RWPE1 (cell line): ENCODE results near the gene SVIP.

Experiments
- CTCF ChIA-PET: fragments of 350-600 bp; sonication (Branson Sonifier 250); formaldehyde crosslinking; extraction: SDS; loops from one replicate; lab custom pipeline; 2021; lab: Yijun Ruan, JAX
- POLR2A ChIA-PET: fragments of 400-600 bp; formaldehyde crosslinking; extraction: SDS; loops from one replicate; lab custom pipeline; 2020; ENCODE audit warnings: antibody characterized with exemption; ENCODE audit not compliant: low non-redundant PET; lab: Yijun Ruan, JAX
- DNase-seq: peaks from one replicate; pipeline ENCODE4 v3.0.0; 2012; ENCODE audit warnings: low spot score
- H3K27ac ChIP-seq: fragments of 450-650 bp; 2 replicates; pipeline ENCODE4 v1.5.1; 2017
- TF ChIP-seq, protein P1 (sequence below): fragments of 450-650 bp; conservative IDR thresholded peaks from 2 replicates; pipeline ENCODE4 v1.5.1; 2017; ENCODE audit warnings: low read depth, mild to moderate bottlenecking

The SVIP gene, protein sequence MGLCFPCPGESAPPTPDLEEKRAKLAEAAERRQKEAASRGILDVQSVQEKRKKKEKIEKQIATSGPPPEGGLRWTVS

DNA sequence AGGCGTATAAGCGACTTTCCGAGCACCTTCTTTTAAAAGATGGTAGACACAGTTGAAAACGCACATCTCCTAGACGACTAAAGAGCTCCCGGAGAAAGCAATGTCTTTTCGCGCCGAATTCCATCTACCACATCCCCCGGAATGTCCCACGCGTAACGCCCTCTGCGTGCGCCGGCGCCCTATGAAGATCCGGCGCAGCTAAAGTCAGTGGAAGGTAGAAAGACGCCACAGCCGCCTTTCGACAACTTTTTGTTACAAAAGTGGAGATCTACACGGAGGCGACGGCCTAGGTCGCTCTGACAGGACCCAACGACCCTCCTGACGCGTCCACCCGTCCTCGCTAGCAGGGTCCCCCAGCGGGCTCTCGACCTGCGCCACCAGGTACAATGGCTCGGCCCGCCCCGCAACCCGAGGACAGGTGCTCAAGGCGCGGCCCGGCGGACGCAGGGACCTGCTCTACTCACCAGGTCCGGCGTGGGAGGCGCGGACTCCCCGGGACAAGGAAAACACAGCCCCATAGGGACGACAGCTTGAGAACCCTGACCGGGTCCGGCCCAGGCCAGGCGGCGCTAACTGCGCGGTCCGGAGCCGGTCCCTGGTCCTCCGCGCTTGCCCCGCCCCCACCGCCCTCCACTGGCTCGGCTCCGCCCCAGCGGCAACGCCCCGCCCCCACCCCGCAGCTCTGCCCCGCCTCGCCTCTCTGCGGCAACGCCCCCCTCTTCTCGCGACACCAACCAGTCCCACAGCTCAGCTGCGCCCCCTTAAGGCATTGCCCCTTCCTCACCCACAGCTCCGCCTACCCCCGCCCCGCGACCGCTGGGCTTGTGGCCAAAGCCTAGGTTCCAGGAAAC is at the start of gene SVIP:
TSS of gene SVIP (minus strand) at position 571 of the 851 bp plus-strand sequence. CDS start at position 518, 53 bp downstream.
- peak; percentile 88 for DNase-seq
- ChIA-PET POLR2A (interaction anchor here (0.5 to 0.6 kb wide), 3 partner anchors 91 to 289 kb away, joined by 3 to 5 read pairs (median 3); no protein-coding TSS in a partner anchor), CTCF (interaction anchor here (0.9 kb wide), 1 partner anchor 42 kb away, joined by 3 read pairs; no protein-coding TSS in a partner anchor)
- TF ChIP-seq, protein P1, sequence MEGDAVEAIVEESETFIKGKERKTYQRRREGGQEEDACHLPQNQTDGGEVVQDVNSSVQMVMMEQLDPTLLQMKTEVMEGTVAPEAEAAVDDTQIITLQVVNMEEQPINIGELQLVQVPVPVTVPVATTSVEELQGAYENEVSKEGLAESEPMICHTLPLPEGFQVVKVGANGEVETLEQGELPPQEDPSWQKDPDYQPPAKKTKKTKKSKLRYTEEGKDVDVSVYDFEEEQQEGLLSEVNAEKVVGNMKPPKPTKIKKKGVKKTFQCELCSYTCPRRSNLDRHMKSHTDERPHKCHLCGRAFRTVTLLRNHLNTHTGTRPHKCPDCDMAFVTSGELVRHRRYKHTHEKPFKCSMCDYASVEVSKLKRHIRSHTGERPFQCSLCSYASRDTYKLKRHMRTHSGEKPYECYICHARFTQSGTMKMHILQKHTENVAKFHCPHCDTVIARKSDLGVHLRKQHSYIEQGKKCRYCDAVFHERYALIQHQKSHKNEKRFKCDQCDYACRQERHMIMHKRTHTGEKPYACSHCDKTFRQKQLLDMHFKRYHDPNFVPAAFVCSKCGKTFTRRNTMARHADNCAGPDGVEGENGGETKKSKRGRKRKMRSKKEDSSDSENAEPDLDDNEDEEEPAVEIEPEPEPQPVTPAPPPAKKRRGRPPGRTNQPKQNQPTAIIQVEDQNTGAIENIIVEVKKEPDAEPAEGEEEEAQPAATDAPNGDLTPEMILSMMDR, result peak; percentile 49
- peak within 1 kb of the TSS; percentile 48 for H3K27ac ChIP-seq

DNA sequence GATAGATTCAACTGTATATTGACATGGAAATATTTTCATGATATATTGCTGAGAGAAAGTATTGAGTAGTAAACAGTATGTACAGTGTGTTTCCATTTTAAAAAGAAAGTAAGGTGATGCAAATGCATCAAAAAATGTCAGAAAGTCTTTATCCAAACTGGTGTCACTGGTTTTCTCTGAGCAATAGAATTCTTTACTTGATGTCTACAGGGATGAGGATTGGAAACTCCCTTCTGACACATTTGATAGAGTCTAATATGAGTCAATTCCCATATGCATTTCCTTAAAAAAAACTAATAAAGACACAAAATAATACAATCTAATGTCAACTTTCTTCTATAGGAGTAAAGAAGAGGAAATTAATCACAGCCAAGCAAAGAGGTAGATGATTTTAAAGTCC is 49.0 kb upstream of the SVIP start:
- TF ChIP-seq, protein P1, result no peak
- DNase-seq, result no peak
- H3K27ac ChIP-seq, result no peak overlapping the region
- ChIA-PET POLR2A (no interaction called here), CTCF (no interaction called here)

DNA sequence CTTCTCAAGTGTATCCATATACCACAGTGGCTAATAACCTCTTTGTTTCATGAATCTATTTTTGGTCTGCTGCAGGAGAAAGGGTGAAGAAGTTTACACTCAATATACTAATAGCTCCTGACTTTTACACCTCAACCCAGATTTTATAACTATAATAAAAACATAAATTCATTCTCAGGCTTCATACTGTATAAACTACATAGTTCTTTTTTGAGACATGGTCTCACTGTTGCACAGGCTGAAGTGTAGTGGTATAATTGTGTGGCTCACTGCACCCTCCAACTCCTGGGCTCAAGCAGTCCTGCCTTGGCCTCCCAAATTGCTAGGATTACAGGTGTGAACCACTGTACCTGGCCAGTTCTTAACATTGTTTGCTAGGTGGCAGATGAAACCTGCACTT is 48.4 kb upstream of the SVIP start:
- ChIA-PET POLR2A (no interaction called here), CTCF (no interaction called here)
- TF ChIP-seq, protein P1, result no peak
- H3K27ac ChIP-seq, result no peak overlapping the region
- no peak for DNase-seq

DNA sequence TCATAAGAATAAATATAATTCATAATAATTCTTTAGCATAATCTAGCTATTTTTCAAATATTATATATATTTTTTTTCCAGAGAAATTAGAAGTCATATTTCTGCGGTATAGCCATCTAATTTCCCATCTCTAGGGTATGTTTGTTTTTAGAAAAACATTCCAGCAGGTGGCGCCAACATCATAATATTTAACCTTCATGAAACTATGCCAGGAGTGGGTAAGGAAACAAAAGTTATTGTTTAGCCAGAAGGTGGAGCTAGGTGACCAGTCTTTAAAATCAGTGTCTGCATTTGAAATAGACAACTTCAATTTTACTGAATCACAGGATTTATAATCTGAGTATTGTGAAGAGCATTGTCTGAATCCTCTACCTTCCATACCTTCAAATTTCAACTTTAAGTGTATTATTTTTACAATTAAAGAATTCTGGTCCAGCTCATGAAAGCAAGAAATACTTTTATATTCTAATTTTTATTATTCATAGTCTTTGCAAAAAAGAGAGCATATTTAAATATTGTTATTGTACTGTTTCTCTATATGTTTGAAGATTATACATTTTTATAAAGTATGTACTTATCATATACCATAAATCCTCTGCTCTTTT is 46.4 kb upstream of the SVIP start:
- POLR2A ChIA-PET, result no interaction called here
- TF ChIP-seq, protein P1, result peak; percentile 74
- DNase-seq, result peak; percentile 67
- H3K27ac ChIP-seq, result no peak overlapping the region
- CTCF ChIA-PET, result interaction anchor here (0.6 to 1.2 kb wide), 9 partner anchors 8 to 975 kb away, joined by 3 to 5 read pairs (median 3); no protein-coding TSS in a partner anchor

DNA sequence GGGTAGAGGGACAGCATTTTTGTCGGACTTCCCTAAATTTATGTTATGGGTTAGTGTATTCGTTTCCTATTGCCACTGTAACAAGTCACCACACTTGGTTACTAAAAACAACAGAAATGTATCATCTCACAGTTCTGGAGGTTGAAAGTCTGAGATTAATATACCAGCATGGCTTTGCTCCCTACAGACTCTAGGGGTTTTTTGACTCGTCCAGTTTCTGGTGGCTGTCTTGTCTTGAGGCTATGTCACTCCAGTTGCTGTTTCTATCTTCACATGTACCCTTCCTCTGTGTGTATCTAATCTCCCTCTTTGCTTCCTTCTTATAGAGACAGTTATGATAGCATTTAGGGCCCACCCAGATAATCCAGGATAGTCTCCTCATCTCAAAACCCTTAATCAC is 39.7 kb upstream of the SVIP start:
- POLR2A ChIA-PET, result no interaction called here
- no peak overlapping the region for H3K27ac ChIP-seq
- TF ChIP-seq, protein P1, result no peak
- CTCF ChIA-PET, result no interaction called here
- no peak for DNase-seq

DNA sequence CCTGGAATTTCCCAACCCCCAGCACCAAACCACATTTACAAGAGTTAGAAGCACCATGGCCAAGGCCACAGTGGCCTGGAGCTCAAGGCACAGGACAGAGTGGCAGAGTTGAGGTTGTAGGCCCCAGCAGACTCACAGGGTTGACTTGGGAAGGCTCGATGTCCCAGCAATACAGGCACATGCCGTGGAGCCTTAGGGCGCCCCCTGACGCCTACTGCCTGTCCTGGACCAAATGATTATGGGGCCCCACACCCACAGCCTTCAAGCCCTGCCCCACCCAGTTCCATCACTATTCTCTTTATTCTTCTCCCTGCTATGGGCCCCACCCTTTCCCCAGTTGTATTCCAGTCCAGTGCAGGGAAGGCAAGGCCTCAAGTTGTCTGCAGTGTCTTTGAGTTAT is 30.6 kb upstream of the SVIP start, which contains the start of gene CCDC179:
TSS of gene CCDC179 (minus strand) at position 234 of the 400 bp plus-strand sequence. CDS start at position 181, 53 bp downstream.
- POLR2A ChIA-PET, result no interaction called here
- TF ChIP-seq, protein P1, result no peak
- CTCF ChIA-PET, result interaction anchor here (0.9 kb wide), 1 partner anchor 161 kb away, joined by 3 read pairs; no protein-coding TSS in a partner anchor
- DNase-seq, result no peak
- H3K27ac ChIP-seq, result no peak within 1 kb of the TSS
